Activated CD8-positive, alpha-beta T cell treated with anti-CD3 and anti-CD28 coated beads, Interleukin-2, amount 10 ng/mL, durations not matched to agents 7 days and 5 days (primary cell): ENCODE measurements around the gene LCLAT1. TPM values are rescaled to one million over a fixed set of nuclear protein-coding genes. Genes with fewer than 3 reads are reported as not detected.
"Not testable (repeated sequence)": the region's sequence is repeated elsewhere in the genome, so short reads cannot be mapped to it uniquely, and the experiment has no call there.

ENCODE experiments used
- ATAC-seq: fragments of 150-1000 bp; cut with Tn5 transposase; one replicate; pipeline ENCODE4 v1.10.0; 2021; ENCODE audit warnings: moderate library complexity
- CTCF ChIA-PET: fragments of 350-600 bp; sonication (Branson Sonifier 250); formaldehyde crosslinking; loops from one replicate; lab custom pipeline; 2021; ENCODE audit warnings: antibody characterized with exemption; lab: Charles Lee
- POLR2A ChIA-PET: fragments of 350-600 bp; sonication (Branson Sonifier 250); formaldehyde crosslinking; loops from one replicate; lab custom pipeline; 2021; ENCODE audit warnings: antibody characterized with exemption; lab: Charles Lee
- DNase-seq: peaks from one replicate; pipeline ENCODE4 v3.0.0-alpha.2; 2020
- H3K27ac Mint-ChIP-seq: one replicate; pipeline ENCODE4 v1.8.0; 2021; ENCODE audit warnings: mild to moderate bottlenecking, mixed read lengths
- H3K27me3 Mint-ChIP-seq: one replicate; pipeline ENCODE4 v1.8.0; 2021; ENCODE audit warnings: low read depth, mixed read lengths
- H3K36me3 Mint-ChIP-seq: one replicate; pipeline ENCODE4 v1.8.0; 2021; ENCODE audit warnings: low read depth, mixed read lengths
- H3K4me1 Mint-ChIP-seq: one replicate; pipeline ENCODE4 v1.8.0; 2021; ENCODE audit warnings: low read depth, mixed read lengths
- H3K4me3 Mint-ChIP-seq: one replicate; pipeline ENCODE4 v1.8.0; 2021; ENCODE audit warnings: mild to moderate bottlenecking, mixed read lengths
- H3K9me3 Mint-ChIP-seq: one replicate; pipeline ENCODE4 v1.8.0; 2022; ENCODE audit warnings: mixed read lengths; ENCODE audit not compliant: insufficient read depth
- total RNA-seq, 2 experiments: library from RNA; stranded (reverse); gene quantifications; one replicate each; pipeline ENCODE4 v1.2.3, GENCODE V29; 2021

Gene LCLAT1
- total RNA-seq, 2 experiments from 2014 or later = 25.1 to 25.3 TPM

DNA sequence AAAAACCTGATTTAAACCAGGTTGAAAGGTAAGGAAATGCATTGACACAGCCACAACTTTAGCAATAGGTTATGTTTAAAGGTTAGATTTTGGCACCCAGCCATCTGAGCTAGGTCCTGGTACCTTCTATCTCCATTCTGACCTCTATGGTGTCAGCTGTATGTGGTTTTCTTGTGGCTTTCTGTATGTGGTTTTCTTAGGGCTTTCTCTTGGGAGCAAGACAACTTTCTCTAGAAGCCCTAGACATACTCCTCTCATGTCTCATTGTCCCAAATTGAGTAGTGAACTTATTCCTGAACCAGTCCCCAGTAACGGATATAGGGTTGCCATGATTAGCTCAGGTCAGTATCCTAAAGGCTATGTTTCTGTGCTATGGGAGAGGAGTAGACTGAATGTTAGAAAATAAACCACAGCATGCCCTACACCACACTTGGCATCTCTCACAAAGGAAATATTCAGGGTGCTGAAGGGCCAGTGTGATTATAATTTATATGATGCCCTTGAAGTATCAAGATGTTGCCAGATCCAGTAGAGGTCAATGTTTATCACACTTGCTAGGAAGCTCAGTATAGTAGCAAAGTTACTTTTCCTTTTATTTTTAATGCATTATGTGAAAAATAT, 184.1 kb downstream of the LCLAT1 start:
- ChIA-PET POLR2A (no interaction called here), CTCF (interaction anchor here (0.8 to 1.8 kb wide), 3 partner anchors 12 to 466 kb away, joined by 3 to 8 read pairs (median 3); no protein-coding TSS in a partner anchor)
- peak; percentile 40 for DNase-seq
- ATAC-seq = peak; percentile 63
- peaks cover 10% of the 10 kb centered on the region for H3K4me1 Mint-ChIP-seq
- H3K9me3 Mint-ChIP-seq = no peaks in the 10 kb centered on the region
- peaks cover 6% of the 10 kb centered on the region for H3K36me3 Mint-ChIP-seq
- H3K27ac Mint-ChIP-seq = no peak overlapping the region
- H3K27me3 Mint-ChIP-seq = no peaks in the 10 kb centered on the region
- H3K4me3 Mint-ChIP-seq = no peak overlapping the region

DNA sequence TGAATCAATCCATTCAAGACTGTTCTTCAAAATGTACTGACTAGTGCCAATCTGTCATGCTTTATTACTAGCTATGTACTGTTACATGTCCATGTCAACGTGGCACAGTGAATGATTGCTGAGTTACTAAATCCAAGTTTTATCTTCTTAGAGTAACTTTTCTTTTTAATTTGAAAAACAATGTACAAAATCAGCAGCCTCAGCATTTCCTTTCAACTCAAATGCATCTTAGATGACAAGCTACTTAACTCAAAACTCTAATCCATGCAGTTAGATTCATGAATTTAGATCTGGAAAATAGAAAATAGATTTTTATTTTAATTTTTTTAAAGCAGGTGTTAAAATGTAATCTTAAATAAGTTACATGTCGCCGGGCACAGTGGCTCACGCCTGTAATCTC, 186.0 kb downstream of the LCLAT1 start:
- DNase-seq = no peak
- no peaks in the 10 kb centered on the region for H3K9me3 Mint-ChIP-seq
- no peak overlapping the region for H3K27ac Mint-ChIP-seq
- ATAC-seq = no peak
- ChIA-PET POLR2A (no interaction called here), CTCF (no interaction called here)
- H3K36me3 Mint-ChIP-seq = peaks cover 6% of the 10 kb centered on the region
- no peak overlapping the region for H3K4me3 Mint-ChIP-seq
- H3K4me1 Mint-ChIP-seq = peaks cover 10% of the 10 kb centered on the region
- no peaks in the 10 kb centered on the region for H3K27me3 Mint-ChIP-seq

GRCh38 chr2:30636311-30636710, 189.3 kb downstream of the LCLAT1 start:
- no peaks in the 10 kb centered on the region for H3K27me3 Mint-ChIP-seq
- H3K27ac Mint-ChIP-seq = no peak overlapping the region
- CTCF ChIA-PET = no interaction called here
- no peak for DNase-seq
- H3K9me3 Mint-ChIP-seq = no peaks in the 10 kb centered on the region
- POLR2A ChIA-PET = no interaction called here
- no peak overlapping the region for H3K4me3 Mint-ChIP-seq
- H3K4me1 Mint-ChIP-seq = peaks cover 2% of the 10 kb centered on the region
- peaks cover 6% of the 10 kb centered on the region for H3K36me3 Mint-ChIP-seq
- ATAC-seq = no peak

DNA sequence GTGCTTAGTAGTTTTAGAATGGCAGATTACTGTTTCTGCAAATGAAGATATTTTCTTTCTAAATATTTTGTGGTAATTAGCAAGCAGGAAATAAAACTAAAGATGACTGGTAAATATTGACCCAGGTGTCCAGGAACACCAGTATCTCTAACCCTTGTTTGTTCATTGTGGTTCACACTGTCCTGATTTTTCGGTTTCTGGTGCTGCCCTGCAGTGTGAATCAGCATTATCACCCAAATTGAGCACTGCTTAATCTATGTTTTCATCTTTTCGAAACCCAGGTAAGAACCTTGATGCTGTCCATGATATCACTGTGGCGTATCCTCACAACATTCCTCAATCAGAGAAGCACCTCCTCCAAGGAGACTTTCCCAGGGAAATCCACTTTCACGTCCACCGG, 192.8 kb downstream of the LCLAT1 start:
- Mint-ChIP-seq H3K4me3 (no peak overlapping the region), H3K27ac (no peak overlapping the region), H3K27me3 (no peaks in the 10 kb centered on the region), H3K4me1 (no peaks in the 10 kb centered on the region), H3K36me3 (peaks cover 8% of the 10 kb centered on the region), H3K9me3 (no peaks in the 10 kb centered on the region)
- no peak for ATAC-seq
- ChIA-PET CTCF (interaction anchor here (1.1 kb wide), 1 partner anchor 474 kb away, joined by 3 read pairs; no protein-coding TSS in a partner anchor), POLR2A (no interaction called here)
- no peak for DNase-seq

DNA sequence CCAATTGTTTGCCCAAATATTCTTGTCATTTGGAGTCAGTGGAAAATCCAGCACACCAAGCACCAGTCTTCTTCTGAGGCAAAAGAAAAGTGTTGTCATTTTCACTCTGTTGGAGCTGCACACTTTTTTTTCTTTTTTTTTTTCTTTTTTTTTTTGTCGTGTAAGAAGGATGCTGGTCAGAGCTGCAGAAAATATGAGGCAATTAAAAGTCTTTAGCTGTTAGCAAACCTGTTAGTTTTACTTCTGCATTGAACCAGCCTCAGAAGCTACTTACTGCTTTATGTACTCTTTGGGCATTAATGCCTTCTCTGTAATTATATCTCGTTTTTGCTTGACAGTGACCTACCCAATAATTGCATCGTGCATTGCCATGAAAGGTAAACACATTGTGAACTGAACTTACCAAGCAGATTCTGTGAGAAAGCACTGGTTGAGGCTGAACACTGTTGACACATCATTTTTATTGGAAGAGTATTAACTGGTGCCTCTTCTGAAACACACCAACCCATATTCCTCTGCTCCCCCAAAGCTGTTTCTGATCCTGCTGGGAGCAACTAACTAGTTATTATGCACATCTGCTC, 194.8 kb downstream of the LCLAT1 start:
- no peaks in the 10 kb centered on the region for H3K4me1 Mint-ChIP-seq
- ATAC-seq (no peak), DNase-seq (no peak)
- ChIA-PET POLR2A (no interaction called here), CTCF (interaction anchor here (1.4 kb wide), 1 partner anchor 477 kb away, joined by 6 read pairs; no protein-coding TSS in a partner anchor)
- no peak overlapping the region for H3K27ac Mint-ChIP-seq
- H3K9me3 Mint-ChIP-seq = no peaks in the 10 kb centered on the region
- H3K36me3 Mint-ChIP-seq = peaks cover 8% of the 10 kb centered on the region
- H3K27me3 Mint-ChIP-seq = no peaks in the 10 kb centered on the region
- no peak overlapping the region for H3K4me3 Mint-ChIP-seq

GRCh38 chr2:30643013-30643412, 196.0 kb downstream of the LCLAT1 start:
- CTCF ChIA-PET = interaction anchor here (1.1 to 1.4 kb wide), 2 partner anchors 478 kb away, joined by 5 to 6 read pairs; no protein-coding TSS in a partner anchor
- POLR2A ChIA-PET = interaction anchor here (0.7 kb wide), 1 partner anchor 214 kb away, joined by 3 read pairs; no protein-coding TSS in a partner anchor
- not testable (repeated sequence) for DNase-seq, H3K27ac Mint-ChIP-seq, ATAC-seq, H3K27me3 Mint-ChIP-seq, H3K36me3 Mint-ChIP-seq, H3K9me3 Mint-ChIP-seq, H3K4me3 Mint-ChIP-seq, H3K4me1 Mint-ChIP-seq

DNA sequence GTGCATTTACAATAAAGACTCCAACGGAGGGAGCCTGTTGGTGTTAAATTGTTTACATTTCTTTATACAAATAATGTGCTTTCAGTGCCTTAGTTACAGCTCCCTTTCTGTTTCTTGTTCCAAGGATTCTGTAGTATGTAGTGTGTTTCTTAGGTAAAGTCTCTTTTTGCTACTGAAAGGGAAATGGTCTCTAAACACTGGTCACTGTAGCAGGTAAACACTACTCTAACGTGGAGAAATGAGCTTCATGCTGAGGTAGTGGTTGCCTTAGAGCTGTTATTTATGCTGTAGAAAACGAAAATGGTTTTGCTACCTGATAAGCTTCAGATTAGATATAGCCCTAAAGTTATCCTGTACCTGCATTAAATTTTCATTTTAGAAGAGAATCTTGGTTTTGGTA, 196.6 kb downstream of the LCLAT1 start:
- Mint-ChIP-seq H3K4me1 (no peaks in the 10 kb centered on the region), H3K27ac (no peak overlapping the region), H3K36me3 (peaks cover 8% of the 10 kb centered on the region), H3K27me3 (no peaks in the 10 kb centered on the region), H3K9me3 (no peaks in the 10 kb centered on the region), H3K4me3 (no peak overlapping the region)
- ChIA-PET CTCF (interaction anchor here (1.1 kb wide), 1 partner anchor 479 kb away, joined by 5 read pairs; no protein-coding TSS in a partner anchor), POLR2A (interaction anchor here (0.7 kb wide), 1 partner anchor 215 kb away, joined by 3 read pairs; no protein-coding TSS in a partner anchor)
- no peak for ATAC-seq
- DNase-seq = no peak

DNA sequence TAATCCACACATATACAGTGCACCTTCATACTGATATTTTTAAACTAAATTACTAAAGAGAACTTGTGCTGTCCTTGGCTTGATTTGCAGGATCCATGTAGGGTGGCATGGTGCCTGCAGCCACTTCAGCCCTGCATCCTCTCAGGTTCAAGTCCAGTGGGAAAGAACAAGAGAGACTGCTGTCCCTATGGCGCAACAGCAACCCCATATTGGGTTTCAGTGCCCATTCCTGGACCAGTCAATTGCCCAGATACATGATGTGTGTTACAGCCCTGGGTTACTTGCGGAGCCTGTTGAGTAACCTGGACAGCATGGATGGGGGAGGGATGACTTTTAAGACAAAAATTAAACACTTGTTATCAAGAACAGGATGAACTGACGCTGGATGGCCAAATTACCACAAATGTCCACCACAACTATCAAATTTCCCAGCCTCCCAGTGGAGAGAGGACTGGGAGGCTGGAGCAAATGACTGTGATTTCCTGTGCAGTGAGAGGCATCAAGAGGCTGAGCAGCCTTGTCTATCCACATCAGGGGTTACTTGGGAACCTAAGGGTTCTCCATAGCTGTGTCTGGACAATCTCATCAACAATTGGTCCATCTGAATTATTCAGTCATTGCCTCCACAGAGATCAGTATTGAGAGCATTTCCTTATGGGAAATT, 198.2 kb downstream of the LCLAT1 start:
- H3K9me3 Mint-ChIP-seq = no peaks in the 10 kb centered on the region
- no peaks in the 10 kb centered on the region for H3K4me1 Mint-ChIP-seq
- CTCF ChIA-PET = interaction anchor here (1.0 to 1.4 kb wide), 2 partner anchors 7 to 481 kb away, joined by 3 to 4 read pairs; no protein-coding TSS in a partner anchor
- H3K27me3 Mint-ChIP-seq = no peaks in the 10 kb centered on the region
- no peak for DNase-seq
- no peak overlapping the region for H3K4me3 Mint-ChIP-seq
- H3K27ac Mint-ChIP-seq = no peak overlapping the region
- ATAC-seq = no peak
- POLR2A ChIA-PET = no interaction called here
- H3K36me3 Mint-ChIP-seq = peaks cover 4% of the 10 kb centered on the region

GRCh38 chr2:30645745-30646119, 198.7 kb downstream of the LCLAT1 start:
- no peak overlapping the region for H3K4me3 Mint-ChIP-seq
- ChIA-PET POLR2A (no interaction called here), CTCF (interaction anchor here (1.0 to 1.4 kb wide), 2 partner anchors 8 to 481 kb away, joined by 3 to 4 read pairs; no protein-coding TSS in a partner anchor)
- no peak for DNase-seq
- no peak for ATAC-seq
- H3K9me3 Mint-ChIP-seq = no peaks in the 10 kb centered on the region
- H3K27me3 Mint-ChIP-seq = no peaks in the 10 kb centered on the region
- no peak overlapping the region for H3K27ac Mint-ChIP-seq
- H3K4me1 Mint-ChIP-seq = no peaks in the 10 kb centered on the region
- H3K36me3 Mint-ChIP-seq = peaks cover 2% of the 10 kb centered on the region

- Mint-ChIP-seq H3K4me1 (no peaks in the 10 kb centered on the region), H3K4me3 (no peak overlapping the region), H3K36me3 (peaks cover 2% of the 10 kb centered on the region), H3K27me3 (no peaks in the 10 kb centered on the region), H3K27ac (no peak overlapping the region), H3K9me3 (no peaks in the 10 kb centered on the region)
- no peak for ATAC-seq
- POLR2A ChIA-PET = no interaction called here
- CTCF ChIA-PET = no interaction called here
- no peak for DNase-seq
Measured at GRCh38 chr2:30647752-30648457, 200.9 kb downstream of the LCLAT1 start.

GRCh38 chr2:30649278-30649677, 202.2 kb downstream of the LCLAT1 start:
- Mint-ChIP-seq H3K9me3 (no peaks in the 10 kb centered on the region), H3K36me3 (peaks cover 2% of the 10 kb centered on the region), H3K27ac (no peak overlapping the region), H3K4me3 (no peak overlapping the region), H3K4me1 (no peaks in the 10 kb centered on the region), H3K27me3 (no peaks in the 10 kb centered on the region)
- ChIA-PET POLR2A (no interaction called here), CTCF (no interaction called here)
- ATAC-seq = no peak
- DNase-seq = no peak
